HEK293T (cell line): ENCODE measurements around the gene NRG2.

ENCODE experiments used
- ARNT ChIP-seq: fragments of 450-650 bp; IDR thresholded peaks from 2 replicates; pipeline ENCODE4 v1.6.1; 2017; ENCODE audit warnings: mild to moderate bottlenecking
- BHLHE40 ChIP-seq: fragments of 450-650 bp; IDR thresholded peaks from 2 replicates; pipeline ENCODE4 v1.6.1; 2016; ENCODE audit warnings: mild to moderate bottlenecking, moderate library complexity, borderline replicate concordance
- CTBP1 ChIP-seq: fragments of 450-650 bp; IDR thresholded peaks from 2 replicates; pipeline ENCODE4 v1.6.1; 2016; ENCODE audit warnings: borderline replicate concordance
- ELF4 ChIP-seq: fragments of 450-650 bp; IDR thresholded peaks from 2 replicates; pipeline ENCODE4 v1.6.1; 2017; ENCODE audit warnings: antibody characterized with exemption
- FOXA1 ChIP-seq: fragments of 450-650 bp; IDR thresholded peaks from 2 replicates; pipeline ENCODE4 v1.6.1; 2016; ENCODE audit warnings: mild to moderate bottlenecking
- HDGF ChIP-seq: fragments of 450-650 bp; IDR thresholded peaks from 2 replicates; pipeline ENCODE4 v1.6.1; 2017; ENCODE audit warnings: antibody characterized with exemption, borderline replicate concordance
- SP1 ChIP-seq: fragments of 450-650 bp; IDR thresholded peaks from 2 replicates; pipeline ENCODE4 v1.6.1; 2017
- SUZ12 ChIP-seq: fragments of 450-650 bp; IDR thresholded peaks from 2 replicates; pipeline ENCODE4 v1.6.1; 2016; ENCODE audit warnings: mild to moderate bottlenecking
- TF ChIP-seq, protein P1 (sequence below): fragments of 450-650 bp; IDR thresholded peaks from 2 replicates; pipeline ENCODE4 v1.6.1; 2016

DNA sequence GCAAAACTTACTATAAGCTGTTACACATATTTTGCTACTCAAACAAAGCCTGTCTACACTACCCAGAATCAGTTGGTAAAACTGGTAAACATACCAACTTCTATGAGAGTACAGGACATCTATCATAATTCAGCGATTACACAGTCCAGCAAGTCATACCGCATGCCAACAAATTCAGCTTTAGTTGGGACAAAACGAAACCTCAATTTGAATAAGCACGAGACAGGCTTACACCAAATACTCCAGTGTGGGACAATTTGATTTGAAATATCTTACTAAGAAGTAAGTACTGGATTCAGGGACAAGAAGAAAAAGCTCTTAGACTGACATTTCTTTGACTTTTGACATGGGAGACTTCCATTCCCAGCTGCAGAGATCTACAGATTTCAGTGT is 2.0 kb downstream of the NRG2 start:
- TF ChIP-seq SUZ12 (no peak), ARNT (no peak), CTBP1 (no peak), FOXA1 (no peak), BHLHE40 (no peak), SP1 (no peak), ELF4 (no peak), HDGF (no peak)
- TF ChIP-seq, protein P1, sequence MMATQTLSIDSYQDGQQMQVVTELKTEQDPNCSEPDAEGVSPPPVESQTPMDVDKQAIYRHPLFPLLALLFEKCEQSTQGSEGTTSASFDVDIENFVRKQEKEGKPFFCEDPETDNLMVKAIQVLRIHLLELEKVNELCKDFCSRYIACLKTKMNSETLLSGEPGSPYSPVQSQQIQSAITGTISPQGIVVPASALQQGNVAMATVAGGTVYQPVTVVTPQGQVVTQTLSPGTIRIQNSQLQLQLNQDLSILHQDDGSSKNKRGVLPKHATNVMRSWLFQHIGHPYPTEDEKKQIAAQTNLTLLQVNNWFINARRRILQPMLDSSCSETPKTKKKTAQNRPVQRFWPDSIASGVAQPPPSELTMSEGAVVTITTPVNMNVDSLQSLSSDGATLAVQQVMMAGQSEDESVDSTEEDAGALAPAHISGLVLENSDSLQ: no peak
